NCI-H2171 (cell line): ENCODE data around the gene FXYD7.

Source experiments
- DNase-seq: peaks from one replicate; lab custom pipeline; 2025; lab: John Stamatoyannopoulos, UW

Gene FXYD7

GRCh38 chr19:35199481-35199880, 56.4 kb downstream of the FXYD7 start:
- no peak for DNase-seq

GRCh38 chr19:35202722-35203688, 60.0 kb downstream of the FXYD7 start:
- no peak for DNase-seq
